GOT3 (cell line): ENCODE results near the gene DNAH14.
"Not testable (repeated sequence)": the region's sequence is repeated elsewhere in the genome, so short reads cannot be mapped to it uniquely, and the experiment has no call there.

Experiments used
- DNase-seq: peaks from one replicate; lab custom pipeline; 2025; ENCODE audit warnings: mixed read lengths; lab: John Stamatoyannopoulos, UW

DNAH14 gene

DNA sequence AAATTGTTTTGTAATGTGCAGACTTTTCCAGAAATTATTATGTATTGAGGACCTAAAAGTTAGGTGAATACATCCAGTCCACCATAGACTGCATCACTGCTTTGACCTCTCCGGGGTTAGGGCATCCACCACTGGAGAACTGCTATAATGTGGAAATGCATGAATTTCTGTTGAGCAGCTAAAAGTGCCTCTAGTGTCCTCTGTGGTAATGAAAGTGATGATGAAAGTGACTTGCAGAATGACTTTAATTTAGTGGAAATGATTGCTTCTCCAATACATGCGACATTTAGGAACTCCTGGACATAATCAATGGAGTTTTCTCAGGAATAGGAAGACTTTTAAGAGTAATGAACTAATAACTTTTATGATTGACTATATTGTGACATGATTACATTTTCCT, 327.6 kb downstream of the DNAH14 start:
- no peak for DNase-seq

DNA sequence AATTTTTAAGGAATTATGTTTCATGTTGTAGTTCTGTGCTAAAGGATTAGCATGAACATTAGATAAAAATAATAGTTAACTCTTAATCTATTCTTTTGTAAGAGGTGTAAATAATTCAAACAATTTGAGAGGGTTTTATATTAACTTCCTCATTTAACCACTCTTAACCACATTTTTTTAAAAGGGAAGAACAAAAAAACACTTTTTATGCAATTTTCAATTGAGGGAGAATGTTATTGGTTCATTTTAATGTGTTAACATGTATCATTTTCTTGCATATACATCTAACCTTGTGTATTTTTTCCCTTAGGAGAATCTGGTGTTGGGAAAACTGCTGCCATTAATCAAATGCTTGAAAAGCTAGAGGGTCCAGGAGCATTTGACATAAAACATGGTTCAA, 329.3 kb downstream of the DNAH14 start:
- no peak for DNase-seq

DNA sequence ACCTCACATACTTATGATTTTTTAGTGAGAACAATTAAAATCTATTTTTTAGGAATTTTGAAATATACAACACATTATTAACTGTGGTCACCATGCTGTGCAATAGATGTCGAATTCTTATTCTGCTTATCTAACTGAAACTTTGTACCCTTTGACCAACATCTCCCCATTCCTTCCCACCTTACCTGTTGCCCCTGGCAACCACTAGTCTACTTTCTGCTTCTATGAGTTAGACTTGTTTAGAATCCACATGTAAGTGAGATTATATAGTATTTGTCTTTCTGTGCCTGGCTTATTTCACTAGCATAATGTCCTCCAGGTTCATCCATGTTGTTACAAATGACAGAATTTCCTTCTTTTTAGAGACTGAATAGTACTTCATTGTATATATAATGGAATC, 330.1 kb downstream of the DNAH14 start:
- DNase-seq: no peak

DNA sequence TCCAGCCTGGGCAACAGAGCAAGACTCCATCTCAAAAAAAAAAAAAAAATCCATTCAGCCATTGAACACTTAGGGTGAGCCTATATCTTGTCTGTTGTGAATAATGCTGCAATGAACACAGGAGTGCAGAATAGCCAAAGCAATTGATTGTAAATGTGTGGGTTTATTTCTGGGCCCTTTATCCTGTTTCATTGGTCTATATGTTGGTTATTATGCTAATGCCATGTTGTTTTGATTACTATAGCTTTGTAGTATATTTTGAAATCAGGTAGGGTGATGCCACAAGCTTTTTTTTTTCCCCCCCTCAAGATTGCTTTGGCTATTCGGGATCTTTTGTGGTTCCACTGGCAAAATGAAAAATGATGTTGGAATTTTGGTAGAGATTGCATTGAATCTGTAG, 330.8 kb downstream of the DNAH14 start:
- DNase-seq: no peak

DNA sequence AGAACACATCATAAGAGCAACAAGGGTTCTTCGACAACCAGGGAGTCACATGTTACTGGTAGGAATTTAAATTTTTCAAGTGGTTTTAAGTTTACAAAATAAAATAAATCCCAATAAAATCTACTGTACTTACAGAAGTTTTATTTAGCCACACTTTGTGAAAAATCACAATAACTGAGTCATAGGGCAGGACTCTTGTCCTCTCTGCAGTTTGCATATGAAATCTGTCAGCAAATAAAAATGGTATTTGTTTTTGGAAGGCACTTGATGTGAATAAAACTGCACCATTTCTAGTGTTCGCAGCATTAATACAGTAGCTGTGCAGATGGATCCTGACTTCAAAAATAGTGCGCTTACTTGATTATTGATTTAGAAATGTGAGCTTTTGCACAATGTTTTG, 348.0 kb downstream of the DNAH14 start:
- no peak for DNase-seq

DNA sequence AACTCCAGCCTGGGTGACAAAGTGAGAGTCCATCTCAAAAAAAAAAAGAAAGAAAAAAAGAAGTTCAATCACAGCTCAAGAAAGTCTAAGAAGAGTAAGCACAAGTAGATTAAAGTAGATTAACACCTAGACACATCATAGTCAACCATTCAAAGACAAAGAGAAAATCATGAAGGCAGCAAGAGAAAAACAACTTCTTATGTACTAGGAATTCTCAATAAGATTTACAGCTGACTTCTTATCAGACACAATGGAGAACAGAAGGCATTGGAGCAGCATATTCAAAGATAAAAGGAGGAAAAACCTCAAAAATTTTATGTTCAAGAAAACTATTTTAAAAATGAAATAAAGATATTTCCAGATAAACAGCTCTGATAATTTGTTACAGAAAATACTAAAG, 351.1 kb downstream of the DNAH14 start:
- no peak for DNase-seq

DNA sequence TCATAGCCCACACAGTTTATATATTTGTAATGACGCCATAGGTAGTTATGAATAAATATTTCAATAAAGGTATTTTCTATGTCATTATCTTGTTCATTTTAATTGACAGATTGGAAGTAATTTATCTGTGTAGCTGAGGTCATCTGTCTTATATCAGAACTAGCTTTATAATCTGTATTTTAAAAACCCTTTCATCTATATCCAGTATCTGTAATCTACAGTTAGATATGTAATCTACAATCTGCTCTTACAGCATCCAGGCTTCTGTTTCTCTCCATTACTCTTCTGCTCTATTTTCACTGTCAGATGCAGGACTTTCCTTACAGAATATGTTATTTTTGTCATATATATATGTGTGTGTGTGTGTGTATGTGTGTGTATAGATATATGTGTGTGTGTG, 360.8 kb downstream of the DNAH14 start:
- DNase-seq: no peak

DNA sequence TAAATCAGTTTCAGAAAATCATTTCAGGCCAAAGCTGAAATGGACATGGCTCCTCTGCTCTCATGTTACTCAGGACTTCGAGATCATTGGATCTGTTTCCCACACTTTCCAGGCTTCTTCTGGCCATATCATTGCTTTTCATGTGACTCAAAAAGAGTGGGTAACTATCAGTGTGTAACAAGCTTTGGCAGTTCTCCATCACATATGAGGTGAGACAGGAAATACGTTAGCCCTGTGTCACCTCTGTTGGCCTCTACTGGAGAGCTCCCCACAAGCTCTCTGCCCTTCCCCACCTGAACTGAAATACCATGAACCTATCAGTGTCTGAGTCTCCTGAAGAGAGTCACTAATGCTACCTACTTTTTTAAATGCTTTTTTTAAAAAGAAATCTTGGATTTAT, 370.1 kb downstream of the DNAH14 start:
- no peak for DNase-seq

DNA sequence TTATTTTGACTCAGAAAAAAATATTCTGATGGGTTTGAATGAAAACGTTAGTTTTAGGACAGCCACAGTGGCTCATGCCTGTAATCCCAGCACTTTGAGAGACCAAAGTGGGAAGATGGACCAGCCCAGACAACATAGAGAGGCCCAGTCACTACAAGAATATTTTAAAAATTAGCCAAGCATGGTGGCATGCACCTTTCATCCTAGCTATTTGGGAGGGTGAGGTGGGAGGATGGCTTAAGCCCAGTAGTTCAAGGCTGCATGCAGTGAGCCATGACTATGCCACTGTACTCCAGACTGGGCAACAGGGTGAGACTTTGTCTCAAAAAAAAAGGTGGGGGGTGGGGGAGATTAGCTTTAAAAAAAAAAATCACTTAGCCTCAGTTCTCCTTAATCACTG, 370.9 kb downstream of the DNAH14 start:
- DNase-seq: no peak

DNA sequence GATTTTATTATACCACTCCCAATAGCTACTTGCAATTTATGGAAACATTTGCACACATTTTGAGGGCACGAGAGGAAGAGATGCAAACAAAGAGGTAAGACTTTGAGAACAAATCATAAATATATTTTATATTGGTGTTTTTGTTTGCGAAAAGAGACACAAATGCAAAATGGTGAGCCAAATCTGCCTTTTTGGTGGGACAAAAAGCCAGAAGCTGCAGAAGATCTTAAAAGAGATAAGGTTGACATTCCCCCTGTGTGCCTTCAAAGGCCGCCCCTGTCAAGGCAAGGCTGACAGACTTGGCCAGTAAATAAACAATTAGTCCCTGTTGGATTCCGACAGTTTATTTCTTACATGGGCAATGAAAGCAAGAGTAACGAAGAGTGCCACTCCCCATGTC, 375.5 kb downstream of the DNAH14 start:
- DNase-seq: no peak

DNA sequence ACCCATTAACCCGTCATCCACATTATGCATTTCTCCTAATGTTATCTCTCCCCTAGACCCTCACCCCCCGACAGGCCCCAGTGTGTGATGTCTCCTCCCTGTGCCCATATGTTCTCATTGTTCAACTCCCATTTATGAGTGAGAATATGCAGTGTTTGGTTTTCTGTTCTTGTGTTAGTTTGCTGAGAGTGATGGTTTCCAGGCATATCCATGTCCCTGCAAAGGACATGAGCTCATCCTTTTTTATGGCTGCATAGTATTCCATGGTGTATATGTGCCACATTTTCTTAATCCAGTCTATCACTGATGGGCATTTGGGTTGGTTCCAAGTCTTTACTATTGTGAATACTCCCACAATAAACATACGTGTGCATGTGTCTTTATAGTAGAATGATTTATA, 381.1 kb downstream of the DNAH14 start:
- DNase-seq: not testable (repeated sequence)

DNA sequence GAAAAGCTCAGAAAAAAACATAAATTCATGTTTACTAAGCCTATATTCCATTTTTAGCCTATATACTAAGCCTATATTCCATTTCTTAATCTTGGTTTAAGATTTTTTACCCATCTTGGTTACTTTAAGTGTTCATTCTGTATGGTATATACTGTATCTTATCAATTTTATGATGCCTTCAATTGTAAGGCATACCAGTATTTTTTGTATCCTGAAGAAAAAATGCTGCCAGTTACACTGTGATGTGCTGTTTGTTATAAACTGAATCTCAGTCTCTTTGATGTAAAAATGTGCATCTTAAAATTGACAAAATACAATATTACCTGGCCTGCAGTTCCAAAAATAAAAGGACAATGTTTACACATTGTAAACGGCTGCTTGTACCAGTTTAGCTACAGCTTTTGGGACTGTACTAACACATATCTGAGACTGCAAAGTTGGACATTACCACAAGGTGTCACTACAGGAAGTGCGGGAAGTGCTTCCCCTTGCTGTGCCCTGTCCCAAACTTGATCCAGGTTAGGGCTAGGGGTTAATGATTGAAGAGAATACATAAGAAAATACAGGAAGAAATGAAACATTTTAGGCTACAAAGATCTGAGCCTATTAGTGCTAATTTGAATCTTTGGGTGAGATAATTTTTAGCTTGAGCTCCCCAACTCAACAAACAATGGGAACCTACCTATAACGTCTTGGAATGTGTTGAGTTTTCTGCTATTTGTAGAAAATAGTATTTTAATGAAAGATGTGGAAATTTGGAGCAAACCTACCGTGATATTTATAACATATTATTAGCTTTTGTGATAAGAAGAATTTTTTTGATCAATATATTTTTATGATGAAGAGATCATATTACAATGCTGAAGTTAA, 389.5 kb downstream of the DNAH14 start:
- no peak for DNase-seq

DNA sequence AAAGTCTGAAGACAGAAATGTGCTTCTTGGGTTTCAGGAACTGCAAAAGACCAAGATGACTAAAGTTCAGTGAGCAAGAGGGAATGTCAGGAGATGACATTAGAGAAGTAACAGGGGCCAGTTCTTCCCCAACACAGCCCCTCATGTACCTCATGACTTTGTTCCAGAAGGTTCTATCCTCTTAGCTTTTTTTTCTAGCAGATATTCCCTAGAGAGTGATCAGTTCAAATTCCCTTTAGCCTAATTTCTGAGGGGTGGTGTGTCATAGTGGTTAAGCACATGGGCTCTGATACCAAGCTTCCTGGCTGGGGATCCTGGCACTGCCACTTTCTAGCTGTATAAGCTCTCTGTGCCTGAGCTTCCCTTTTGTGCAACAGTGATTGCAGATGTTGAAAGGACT, 390.4 kb downstream of the DNAH14 start:
- DNase-seq: no peak

DNA sequence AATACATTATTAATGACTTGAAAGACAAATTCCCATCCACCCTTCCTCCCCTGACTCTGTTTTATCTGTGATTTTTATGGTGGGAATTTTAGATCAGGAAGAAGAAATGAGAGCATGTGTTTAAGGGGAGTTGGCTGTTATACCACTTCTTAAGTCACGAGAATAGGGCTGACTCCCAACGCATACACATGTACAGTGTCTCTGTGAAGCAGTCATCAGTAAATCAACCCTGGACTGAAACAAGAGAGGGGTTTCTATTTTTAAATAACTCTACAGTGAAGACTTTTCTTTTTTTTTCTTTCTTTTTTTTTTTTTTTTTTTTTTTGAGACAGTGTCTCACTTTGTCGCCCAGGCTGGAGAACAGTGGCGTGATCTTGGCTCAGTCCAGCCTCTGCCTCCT, 392.3 kb downstream of the DNAH14 start:
- DNase-seq: no peak

DNA sequence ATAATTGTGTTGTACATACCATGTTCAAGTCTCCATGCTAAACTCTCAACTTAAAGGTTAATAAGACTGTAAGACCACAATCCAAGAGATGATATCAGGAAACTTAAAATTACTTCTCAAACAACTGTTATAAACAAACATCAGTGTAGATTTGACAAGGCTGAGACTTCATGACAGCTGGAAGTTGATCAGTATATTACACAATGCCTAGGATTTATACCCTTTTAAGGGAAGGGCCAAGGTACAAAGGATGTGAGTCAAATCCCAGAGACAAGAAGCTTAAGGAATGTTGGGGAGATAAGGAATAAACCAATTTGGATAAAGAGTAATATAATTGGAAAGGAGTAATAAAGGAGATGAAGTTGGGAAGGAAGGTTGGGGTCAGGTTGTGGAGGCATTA, 399.6 kb downstream of the DNAH14 start:
- no peak for DNase-seq

DNA sequence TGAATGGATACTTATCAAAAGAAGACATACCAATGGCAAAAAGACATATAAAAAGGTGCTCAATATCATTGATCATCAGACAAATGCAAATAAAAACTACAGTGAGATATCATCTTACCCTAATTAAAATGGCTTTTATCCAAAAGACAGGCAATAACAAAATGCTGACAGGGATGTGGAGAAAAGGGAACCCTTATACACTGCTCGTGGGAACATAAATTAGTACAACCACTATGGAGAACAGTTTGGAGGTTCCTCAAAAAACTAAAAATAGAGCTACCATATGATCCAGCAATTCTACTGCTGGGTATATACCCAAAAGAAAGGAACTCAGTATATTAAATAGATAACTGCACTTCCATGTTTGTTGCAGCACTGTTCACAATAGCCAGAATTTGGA, 400.5 kb downstream of the DNAH14 start:
- not testable (repeated sequence) for DNase-seq

DNA sequence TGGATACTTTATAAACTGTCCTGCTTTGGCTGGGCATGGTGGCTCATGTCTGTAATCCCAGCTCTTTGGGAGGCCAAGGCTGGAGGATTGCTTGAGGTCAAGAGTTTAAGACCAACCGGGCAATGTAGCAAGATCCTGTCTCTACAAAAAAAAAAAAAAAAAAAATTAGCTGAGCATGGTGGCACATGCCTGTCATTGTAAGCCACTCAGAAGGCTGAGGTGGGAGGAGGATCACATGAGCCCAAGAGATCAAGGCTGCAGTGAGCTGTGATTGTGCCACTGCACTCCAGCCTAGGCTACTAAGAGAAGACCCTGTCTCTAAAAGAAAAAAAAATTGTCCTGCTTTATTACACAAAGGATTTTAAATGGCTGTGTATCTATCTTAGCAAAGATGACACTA, 403.2 kb downstream of the DNAH14 start:
- no peak for DNase-seq

DNA sequence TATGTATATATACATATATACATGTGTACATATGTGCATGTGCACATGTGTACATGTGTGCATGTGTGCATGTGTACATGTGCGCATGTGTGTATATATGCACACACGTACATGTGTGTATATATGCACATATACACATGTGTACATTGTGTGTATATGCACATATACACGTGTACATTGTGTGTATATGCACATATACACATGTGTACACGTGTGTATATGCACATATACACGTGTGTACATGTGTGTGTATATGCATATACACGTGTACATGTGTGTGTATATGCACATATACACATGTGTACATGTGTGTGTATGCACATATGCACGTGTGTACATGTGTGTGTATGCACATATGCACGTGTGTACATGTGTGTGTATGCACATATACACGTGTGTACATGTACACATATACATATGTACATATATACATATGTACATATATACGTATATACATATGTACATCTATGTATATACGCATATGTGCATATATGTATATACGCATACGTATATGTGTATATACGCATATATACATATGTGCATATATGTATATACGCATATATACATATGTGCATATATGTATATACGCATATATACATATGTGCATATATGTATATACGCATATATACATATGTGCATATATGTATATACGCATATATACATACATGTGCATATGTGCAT, 405.8 kb downstream of the DNAH14 start:
- DNase-seq: not testable (repeated sequence)

DNA sequence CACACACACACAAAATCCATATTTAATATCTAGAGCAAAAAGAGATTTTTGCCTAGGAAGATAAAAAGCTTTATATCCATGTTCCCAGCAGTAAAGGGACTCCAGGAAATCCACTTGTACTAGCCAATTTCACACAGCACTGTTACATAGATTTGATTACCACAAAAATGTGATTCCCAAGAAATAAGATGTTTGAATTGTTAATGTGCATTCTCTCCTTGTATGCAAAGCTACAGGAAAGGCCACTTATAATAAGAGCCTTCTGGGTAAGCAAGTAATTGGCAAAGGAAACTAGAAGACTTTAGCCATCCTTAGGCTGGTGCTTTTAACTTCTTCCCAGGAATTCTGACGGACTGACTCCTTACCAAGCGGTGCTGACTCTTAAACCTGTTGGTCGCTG, 409.1 kb downstream of the DNAH14 start:
- no peak for DNase-seq

DNA sequence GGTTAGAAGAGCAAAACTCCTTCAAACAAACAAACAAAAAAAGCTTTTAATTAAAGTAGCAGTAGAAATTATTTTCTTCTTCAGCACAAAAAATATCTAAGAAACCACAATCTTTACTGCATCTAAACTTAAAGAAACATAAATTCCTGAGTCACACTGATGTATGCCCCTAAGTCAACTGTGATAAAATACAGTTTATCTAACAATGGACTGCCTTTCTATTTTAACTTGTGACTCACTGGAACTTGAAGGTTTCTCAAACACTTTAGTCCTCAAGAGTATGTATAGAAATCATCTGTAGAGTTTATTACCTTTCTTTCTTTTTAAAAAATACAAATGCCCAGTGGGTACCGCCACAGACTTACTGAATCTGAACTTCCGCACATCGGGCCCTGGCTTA, 412.2 kb downstream of the DNAH14 start:
- DNase-seq: no peak

DNA sequence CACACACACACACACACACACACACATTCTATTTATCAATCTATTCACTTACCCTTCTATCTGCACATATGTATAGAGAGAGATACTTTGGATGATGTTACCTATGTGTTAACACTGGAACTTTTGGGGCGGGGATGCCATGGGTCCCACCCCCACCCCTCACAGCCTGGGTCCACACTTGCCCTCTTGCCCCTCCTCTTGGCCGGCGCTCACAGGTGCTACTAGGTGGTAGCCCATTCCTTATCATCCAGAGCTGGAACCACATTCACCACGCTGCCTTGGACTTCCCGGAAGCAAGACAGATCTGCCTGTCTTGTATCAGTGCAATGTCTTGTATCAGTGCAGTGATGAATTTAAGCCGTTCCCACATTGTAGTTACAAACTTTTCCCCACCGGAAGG, 413.2 kb downstream of the DNAH14 start:
- DNase-seq: no peak

DNA sequence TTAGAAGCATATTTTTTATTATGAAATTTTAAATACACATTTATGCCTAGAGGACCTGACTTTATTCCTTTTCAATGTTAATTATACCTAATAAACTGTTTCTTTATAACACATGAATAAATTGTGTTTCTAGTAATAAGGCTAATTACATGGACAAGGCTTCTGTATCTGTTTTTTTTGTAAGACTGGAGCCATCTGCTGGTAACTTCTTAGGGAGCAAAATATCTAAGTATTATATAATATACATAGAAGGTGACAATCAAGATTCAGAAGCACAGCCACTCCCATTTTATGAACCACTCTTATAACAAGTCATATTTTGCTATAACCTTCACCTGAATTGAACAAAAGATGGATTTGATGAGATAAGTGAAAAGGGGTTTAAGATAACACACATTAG, 414.1 kb downstream of the DNAH14 start:
- DNase-seq: no peak

DNA sequence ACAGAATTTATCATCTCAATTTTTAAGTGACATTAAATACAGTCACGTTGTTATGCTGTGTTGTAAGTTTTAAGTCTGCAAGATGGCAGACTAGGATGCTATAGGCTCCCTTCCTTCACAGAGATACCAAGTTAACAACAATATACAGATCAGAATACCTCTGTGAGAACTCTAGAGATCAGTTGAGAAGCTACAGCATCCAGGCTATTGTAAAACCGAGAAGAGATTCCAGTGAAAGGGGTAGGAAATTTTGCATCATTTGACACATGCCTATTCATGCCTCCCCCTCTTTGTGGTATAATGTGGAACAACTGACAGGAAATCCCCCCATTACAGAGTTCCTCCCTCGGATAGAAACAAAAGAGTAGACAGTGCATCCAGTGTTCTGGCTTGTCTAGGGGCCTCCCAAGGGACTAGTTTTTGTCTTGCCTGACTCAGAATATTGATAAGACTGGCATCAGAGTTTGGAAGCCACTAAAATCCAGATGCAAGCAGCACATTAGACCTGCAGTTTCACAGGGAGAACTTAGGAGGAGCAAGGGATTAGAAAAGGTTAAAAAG, 417.7 kb downstream of the DNAH14 start:
- no peak for DNase-seq
